Prostate gland (tissue), 2 donors: Measurements from ENCODE around the gene PSAPL1. TPM values are rescaled to one million over a fixed set of nuclear protein-coding genes. Genes with fewer than 3 reads are reported as not detected.

Source experiments
- DNase-seq: peaks from one replicate; pipeline ENCODE4 v3.0.0-alpha.2; 2019; ENCODE audit warnings: low spot score
- H3K27ac ChIP-seq, 2 donors: fragments of 200-600 bp; sonication (generic); 2 replicates each; pipeline ENCODE4 v1.5.1; 2017 to 2019
- H3K27me3 ChIP-seq: fragments of 200-600 bp; sonication (generic); replicated peaks from 2 replicates; pipeline ENCODE4 v1.5.1; 2019; ENCODE audit not compliant: insufficient read depth
- H3K36me3 ChIP-seq, 2 donors: fragments of 200-600 bp; sonication (generic); 1 replicate in 1 of 2; 2 replicates in 1 of 2; pipeline versions ENCODE4 v1.5.1 to v1.8.1; 2017 to 2019
- H3K4me1 ChIP-seq: fragments of 200-600 bp; sonication (generic); replicated peaks from 2 replicates; pipeline ENCODE4 v1.5.1; 2019
- H3K4me3 ChIP-seq, 2 donors: fragments of 200-600 bp; sonication (generic); 2 replicates each; pipeline ENCODE4 v1.5.1; 2017 to 2019
- H3K9me3 ChIP-seq: fragments of 200-600 bp; sonication (generic); 2 replicates; pipeline ENCODE4 v1.5.1; 2017
- CTCF ChIP-seq, 4 experiments: fragments of 200-600 bp in 2 of 4; fragments of 450-650 bp in 2 of 4; sonication (generic) in 2 of 4; IDR thresholded peaks; 1 replicate in 3 of 4; 2 replicates in 1 of 4; pipeline ENCODE4 v1.5.1; 2016 to 2019; ENCODE audit warnings: antibody characterized with exemption in 4 of 4, mild to moderate bottlenecking in 2 of 4, moderate library complexity in 2 of 4
- POLR2A ChIP-seq: fragments of 450-650 bp; IDR thresholded peaks from one replicate; pipeline ENCODE4 v1.6.1; 2016; ENCODE audit warnings: antibody characterized with exemption, mild to moderate bottlenecking
- POLR2AphosphoS5 ChIP-seq: sonication (generic); formaldehyde crosslinking; IDR thresholded peaks from one replicate; pipeline ENCODE4 v1.6.1; 2017; ENCODE audit warnings: antibody characterized with exemption
- WGBS: methylation state at CpG from one replicate; pipeline ENCODE4 v1.1.5; 2018; 5-methylcytosine and 5-hydroxymethylcytosine counted together
- intact Hi-C: fragments of 100-400 bp; cut with DNase I; formaldehyde crosslinking; loops from one replicate; pipeline ENCODE4 v1.14.2; 2022
- total RNA-seq, 2 donors: library from RNA; depleted of rRNA; stranded (reverse); fragments of >200 nt; gene quantifications; one replicate each; pipeline ENCODE4 v1.1.0, GENCODE V29; 2016

Gene PSAPL1
- total RNA-seq, 2 donors from 2014 or later: 0.05 to 12.9 TPM

- WGBS: 94% methylated on average over 19 of the region's 19 CpGs
- intact Hi-C loops: no loop called here
These were observed 12.4 kb downstream of the PSAPL1 start for GRCh38 chr4:7422151-7422897.

GRCh38 chr4:7421356-7422150, 13.2 kb downstream of the PSAPL1 start:
- H3K36me3 ChIP-seq: no peaks in the 10 kb centered on the region
- H3K27me3 ChIP-seq: no peaks in the 10 kb centered on the region
- no peak for DNase-seq
- intact Hi-C loops: no loop called here
- TF ChIP-seq POLR2A (no peak), POLR2AphosphoS5 (no peak), CTCF (IDR thresholded peaks at IDR 0.05) (no peak)
- no peaks in the 10 kb centered on the region for H3K4me1 ChIP-seq
- no peak overlapping the region for H3K4me3 ChIP-seq
- WGBS: 87% methylated on average over 24 of the region's 24 CpGs
- H3K9me3 ChIP-seq: no peaks in the 10 kb centered on the region
- no peak overlapping the region for H3K27ac ChIP-seq

More at GRCh38 chr4:7422151-7422897, 12.4 kb downstream of the PSAPL1 start:
- H3K27ac ChIP-seq: no peak overlapping the region
- H3K27me3 ChIP-seq: no peaks in the 10 kb centered on the region
- H3K4me1 ChIP-seq: no peaks in the 10 kb centered on the region
- H3K36me3 ChIP-seq: no peaks in the 10 kb centered on the region
- no peaks in the 10 kb centered on the region for H3K9me3 ChIP-seq
- TF ChIP-seq POLR2A (no peak), POLR2AphosphoS5 (no peak), CTCF (IDR thresholded peaks at IDR 0.05) (no peak)
- no peak overlapping the region for H3K4me3 ChIP-seq
- no peak for DNase-seq

- Histone ChIP-seq H3K4me3 (no peak overlapping the region), H3K27ac (no peak overlapping the region), H3K9me3 (no peaks in the 10 kb centered on the region), H3K36me3 (no peaks in the 10 kb centered on the region), H3K4me1 (no peaks in the 10 kb centered on the region), H3K27me3 (no peaks in the 10 kb centered on the region)
- no peak for DNase-seq
- TF ChIP-seq CTCF (IDR thresholded peaks at IDR 0.05): no peak
- no peak for TF ChIP-seq POLR2A
- no peak for TF ChIP-seq POLR2AphosphoS5
- 38% methylated on average over 14 of the region's 14 CpGs for WGBS
- intact Hi-C loops: no loop called here
These were observed 14.1 kb downstream of the PSAPL1 start for GRCh38 chr4:7420661-7421040.

GRCh38 chr4:7419961-7420660, 14.6 kb downstream of the PSAPL1 start:
- TF ChIP-seq POLR2AphosphoS5: no peak
- no peaks in the 10 kb centered on the region for H3K27me3 ChIP-seq
- intact Hi-C loops: no loop called here
- H3K36me3 ChIP-seq: no peaks in the 10 kb centered on the region
- no peak for DNase-seq
- H3K27ac ChIP-seq: no peak overlapping the region
- WGBS: 90% methylated on average over 3 of the region's 4 CpGs
- no peak overlapping the region for H3K4me3 ChIP-seq
- no peaks in the 10 kb centered on the region for H3K4me1 ChIP-seq
- H3K9me3 ChIP-seq: no peaks in the 10 kb centered on the region
